Ishikawa (cell line): ENCODE results near the gene ANK3.

Source experiments
- CEBPB ChIP-seq: IDR thresholded peaks from 2 replicates; pipeline ENCODE4 v1.6.1; 2012
- EGR1 ChIP-seq: IDR thresholded peaks from 2 replicates; pipeline ENCODE4 v1.6.1; 2012
- EP300 ChIP-seq: IDR thresholded peaks from 2 replicates; pipeline ENCODE4 v1.6.1; 2012; ENCODE audit warnings: borderline replicate concordance
- NFIC ChIP-seq: IDR thresholded peaks from 2 replicates; pipeline ENCODE4 v1.6.1; 2012
- RAD21 ChIP-seq: IDR thresholded peaks from 2 replicates; pipeline ENCODE4 v1.6.1; 2012; ENCODE audit warnings: low read depth
- REST ChIP-seq: IDR thresholded peaks from 2 replicates; pipeline ENCODE4 v1.6.1; 2012; ENCODE audit warnings: low read depth, mild to moderate bottlenecking
- TAF1 ChIP-seq: IDR thresholded peaks from 2 replicates; pipeline ENCODE4 v1.6.1; 2012; ENCODE audit warnings: low read depth, mild to moderate bottlenecking
- TCF12 ChIP-seq: IDR thresholded peaks from 2 replicates; pipeline ENCODE4 v1.6.1; 2012; ENCODE audit warnings: low read depth
- TEAD4 ChIP-seq: IDR thresholded peaks from 2 replicates; pipeline ENCODE4 v1.6.1; 2012
- USF1 ChIP-seq: IDR thresholded peaks from 2 replicates; pipeline ENCODE4 v1.6.1; 2012
- ZBTB7A ChIP-seq: IDR thresholded peaks from 2 replicates; pipeline ENCODE4 v1.6.1; 2012; ENCODE audit warnings: low read depth

GRCh38 chr10:60346661-60347060 is 43.0 kb downstream of the ANK3 start:
- no peak for TF ChIP-seq REST
- TF ChIP-seq EP300: no peak
- TF ChIP-seq TEAD4: no peak
- no peak for TF ChIP-seq TAF1
- no peak for TF ChIP-seq ZBTB7A
- TF ChIP-seq EGR1: no peak
- no peak for TF ChIP-seq NFIC
- TF ChIP-seq TCF12: no peak
- TF ChIP-seq CEBPB: no peak
- no peak for TF ChIP-seq RAD21
- TF ChIP-seq USF1: no peak
